HG02885 (cell line): ENCODE measurements around the gene MYH14.
"Not testable (repeated sequence)": the region's sequence is repeated elsewhere in the genome, so short reads cannot be mapped to it uniquely, and the experiment has no call there.

Experiments used
- ATAC-seq: cut with Tn5 transposase; IDR thresholded peaks from one replicate; pipeline ENCODE4 v1.9.1; 2021; ENCODE audit warnings: mild to moderate bottlenecking; ENCODE audit not compliant: unreplicated experiment, poor library complexity

The MYH14 gene

GRCh38 chr19:50327461-50328223 lies 124.2 kb downstream of the MYH14 start:
- no peak for ATAC-seq

GRCh38 chr19:50328224-50328872 lies 124.9 kb downstream of the MYH14 start:
- no peak for ATAC-seq

GRCh38 chr19:50328873-50329145 lies 125.4 kb downstream of the MYH14 start:
- ATAC-seq: no peak

GRCh38 chr19:50329146-50329925 lies 125.9 kb downstream of the MYH14 start, which contains the start of gene KCNC3:
KCNC3 (minus strand) TSS chr19:50329377; CDS start chr19:50329082, 295 bp downstream.
- peak; percentile 51 for ATAC-seq

- not testable (repeated sequence) for ATAC-seq
Measured at GRCh38 chr19:50329926-50330294, 126.5 kb downstream of the MYH14 start.

GRCh38 chr19:50330365-50331078 lies 127.1 kb downstream of the MYH14 start:
- peak; percentile 39 for ATAC-seq

GRCh38 chr19:50331221-50331993 lies 128.0 kb downstream of the MYH14 start:
- no peak for ATAC-seq

- ATAC-seq: no peak
Measured at GRCh38 chr19:50331994-50332243, 128.5 kb downstream of the MYH14 start.

- ATAC-seq: no peak
Measured at GRCh38 chr19:50332244-50333038, 129.0 kb downstream of the MYH14 start.

- peak; percentile 47 for ATAC-seq
Measured at GRCh38 chr19:50333235-50333736, 129.9 kb downstream of the MYH14 start.

- peak; percentile 29 for ATAC-seq
Measured at GRCh38 chr19:50333737-50334617, 130.6 kb downstream of the MYH14 start.

GRCh38 chr19:50334741-50335421 lies 131.5 kb downstream of the MYH14 start:
- no peak for ATAC-seq

GRCh38 chr19:50337031-50337430 lies 133.6 kb downstream of the MYH14 start:
- not testable (repeated sequence) for ATAC-seq

GRCh38 chr19:50340331-50340730 lies 136.9 kb downstream of the MYH14 start:
- no peak for ATAC-seq

GRCh38 chr19:50341091-50341564 lies 137.7 kb downstream of the MYH14 start:
- ATAC-seq: peak; percentile 70

GRCh38 chr19:50344661-50345318 lies 141.4 kb downstream of the MYH14 start:
- peak; percentile 53 for ATAC-seq

GRCh38 chr19:50347089-50347581 lies 143.7 kb downstream of the MYH14 start:
- not testable (repeated sequence) for ATAC-seq
